ENCODE measurements around the gene SLC4A4. TPM values are rescaled to one million over a fixed set of nuclear protein-coding genes. Genes with fewer than 3 reads are reported as not detected.

SLC4A4 gene
- total RNA-seq, 2 donors from 2014 or later, result 164 to 234 TPM

GRCh38 chr4:71355045-71355444 is 16.2 kb downstream of the SLC4A4 start:
- DNase-seq (no peak), ATAC-seq (no peak)
- intact Hi-C loops (cut with DNase I, micrococcal nuclease), result no loop called here

GRCh38 chr4:71355971-71356370 is 17.2 kb downstream of the SLC4A4 start:
- intact Hi-C loops (cut with DNase I, micrococcal nuclease), result no loop called here
- ATAC-seq (no peak), DNase-seq (no peak)

- ATAC-seq (no peak), DNase-seq (no peak)
- intact Hi-C loops (cut with DNase I, micrococcal nuclease), result no loop called here
Measured at GRCh38 chr4:71356924-71357663, 18.3 kb downstream of the SLC4A4 start.

- peak in 1 of 2 donors; percentile 26 for DNase-seq
- ATAC-seq, result peak; percentile 77
- intact Hi-C loops (cut with DNase I, micrococcal nuclease), result no loop called here
Measured at GRCh38 chr4:71360844-71361243, 22.0 kb downstream of the SLC4A4 start.

- ATAC-seq (no peak), DNase-seq (no peak)
- intact Hi-C loops (cut with DNase I, micrococcal nuclease), result no loop called here
Measured at GRCh38 chr4:71361476-71361875, 22.7 kb downstream of the SLC4A4 start.

- no peak for ATAC-seq
- intact Hi-C loops (cut with DNase I, micrococcal nuclease), result no loop called here
- no peak for DNase-seq
Measured at GRCh38 chr4:71366766-71367165, 27.9 kb downstream of the SLC4A4 start.

- DNase-seq (no peak), ATAC-seq (no peak)
- intact Hi-C loops (cut with DNase I, micrococcal nuclease), result no loop called here
Measured at GRCh38 chr4:71367546-71367945, 28.7 kb downstream of the SLC4A4 start.

GRCh38 chr4:71368906-71369305 is 30.1 kb downstream of the SLC4A4 start:
- intact Hi-C loops (cut with DNase I, micrococcal nuclease), result no loop called here
- no peak for DNase-seq
- no peak for ATAC-seq

GRCh38 chr4:71369536-71369935 is 30.7 kb downstream of the SLC4A4 start:
- DNase-seq (no peak), ATAC-seq (no peak)
- intact Hi-C loops (cut with DNase I, micrococcal nuclease), result no loop called here

GRCh38 chr4:71375494-71375893 is 36.7 kb downstream of the SLC4A4 start:
- DNase-seq (no peak), ATAC-seq (peak; percentile 71)
- intact Hi-C loops (cut with DNase I, micrococcal nuclease), result no loop called here

GRCh38 chr4:71377561-71377960 is 38.7 kb downstream of the SLC4A4 start:
- intact Hi-C loops (cut with DNase I, micrococcal nuclease), result no loop called here
- peak; percentile 70 for ATAC-seq
- no peak for DNase-seq

GRCh38 chr4:71379126-71379525 is 40.3 kb downstream of the SLC4A4 start:
- intact Hi-C loops (cut with DNase I, micrococcal nuclease), result no loop called here
- ATAC-seq, result no peak
- DNase-seq, result no peak

GRCh38 chr4:71380788-71381187 is 42.0 kb downstream of the SLC4A4 start:
- no peak for DNase-seq
- intact Hi-C loops (cut with DNase I, micrococcal nuclease), result no loop called here
- no peak for ATAC-seq

- intact Hi-C loops (cut with DNase I, micrococcal nuclease), result no loop called here
- peak; percentile 87 for ATAC-seq
- no peak for DNase-seq
Measured at GRCh38 chr4:71382125-71382899, 43.5 kb downstream of the SLC4A4 start.

GRCh38 chr4:71382900-71383560 is 44.2 kb downstream of the SLC4A4 start:
- no peak for DNase-seq
- no peak for ATAC-seq
- intact Hi-C loops (cut with DNase I, micrococcal nuclease), result no loop called here

GRCh38 chr4:71383984-71384383 is 45.2 kb downstream of the SLC4A4 start:
- no peak for DNase-seq
- ATAC-seq, result no peak
- intact Hi-C loops (cut with DNase I, micrococcal nuclease), result no loop called here

- ATAC-seq (peak; percentile 55), DNase-seq (no peak)
- intact Hi-C loops (cut with DNase I, micrococcal nuclease), result no loop called here
Measured at GRCh38 chr4:71389149-71389827, 50.5 kb downstream of the SLC4A4 start.

GRCh38 chr4:71392109-71392508 is 53.3 kb downstream of the SLC4A4 start:
- DNase-seq (no peak), ATAC-seq (no peak)
- intact Hi-C loops (cut with DNase I, micrococcal nuclease), result no loop called here

- DNase-seq, result no peak
- intact Hi-C loops (cut with DNase I, micrococcal nuclease), result no loop called here
- ATAC-seq, result no peak
Measured at GRCh38 chr4:71396382-71396781, 57.6 kb downstream of the SLC4A4 start.
